Ammon's horn (tissue), 1 donor: ENCODE results near the gene TMEM79.

ENCODE experiments used
- DNase-seq: peaks from one replicate; pipeline ENCODE4 v3.0.0-alpha.2; 2016; ENCODE audit warnings: low spot score

TMEM79 gene, protein sequence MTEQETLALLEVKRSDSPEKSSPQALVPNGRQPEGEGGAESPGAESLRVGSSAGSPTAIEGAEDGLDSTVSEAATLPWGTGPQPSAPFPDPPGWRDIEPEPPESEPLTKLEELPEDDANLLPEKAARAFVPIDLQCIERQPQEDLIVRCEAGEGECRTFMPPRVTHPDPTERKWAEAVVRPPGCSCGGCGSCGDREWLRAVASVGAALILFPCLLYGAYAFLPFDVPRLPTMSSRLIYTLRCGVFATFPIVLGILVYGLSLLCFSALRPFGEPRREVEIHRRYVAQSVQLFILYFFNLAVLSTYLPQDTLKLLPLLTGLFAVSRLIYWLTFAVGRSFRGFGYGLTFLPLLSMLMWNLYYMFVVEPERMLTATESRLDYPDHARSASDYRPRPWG

GRCh38 chr1:156284112-156284511 lies at the start of gene TMEM79:
TSS of gene TMEM79 (plus strand) at chr1:156284325. CDS start at chr1:156285227, 902 bp downstream.
- no peak for DNase-seq

DNA sequence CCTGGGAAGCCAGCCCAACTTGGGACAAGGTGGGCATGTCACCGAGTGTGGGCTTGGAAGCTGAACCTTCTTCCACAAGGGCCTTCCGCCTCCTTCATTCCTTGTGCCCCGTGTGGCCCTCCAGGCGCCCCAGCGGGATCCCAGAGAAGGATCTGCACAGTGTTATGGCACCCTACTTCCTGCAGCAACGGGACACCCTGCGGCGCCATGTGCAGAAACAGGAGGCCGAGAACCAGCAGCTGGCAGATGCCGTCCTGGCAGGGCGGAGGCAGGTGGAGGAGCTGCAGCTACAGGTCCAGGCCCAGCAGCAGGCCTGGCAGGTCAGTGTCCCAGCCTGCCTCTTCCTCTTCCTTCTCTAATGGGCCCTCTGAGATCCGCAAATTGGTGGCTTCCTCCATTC lies 48.0 kb upstream of the TMEM79 start:
- no peak for DNase-seq

DNA sequence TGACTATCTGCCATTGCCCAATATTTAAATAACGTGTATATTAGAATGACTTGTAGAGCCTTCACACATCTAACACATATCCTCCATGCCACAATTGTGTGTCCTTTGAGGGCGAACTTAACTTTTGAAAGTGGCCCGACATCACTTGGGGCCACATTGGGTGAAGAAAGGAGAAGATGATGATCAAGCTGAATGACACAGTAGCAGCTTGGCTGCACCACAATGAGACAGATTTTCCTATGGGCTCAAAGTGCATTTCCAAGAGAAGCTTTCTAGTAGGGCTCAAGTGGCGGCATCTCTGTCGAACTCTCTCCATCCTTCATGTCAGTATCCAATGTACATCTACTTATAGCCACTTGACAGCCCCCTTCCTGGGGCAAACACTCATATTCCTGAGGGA lies 45.9 kb upstream of the TMEM79 start:
- DNase-seq: no peak

GRCh38 chr1:156241311-156241811 lies 42.8 kb upstream of the TMEM79 start:
- DNase-seq: no peak

GRCh38 chr1:156241926-156242325 lies 42.2 kb upstream of the TMEM79 start, which contains the start of gene BGLAP:
TSS of gene BGLAP (plus strand) at chr1:156242184. CDS start at chr1:156242232, 48 bp downstream.
- no peak for DNase-seq

GRCh38 chr1:156242738-156243137 lies 41.4 kb upstream of the TMEM79 start:
- no peak for DNase-seq

- DNase-seq: no peak
Measured at GRCh38 chr1:156244126-156244525, 40.0 kb upstream of the TMEM79 start.

DNA sequence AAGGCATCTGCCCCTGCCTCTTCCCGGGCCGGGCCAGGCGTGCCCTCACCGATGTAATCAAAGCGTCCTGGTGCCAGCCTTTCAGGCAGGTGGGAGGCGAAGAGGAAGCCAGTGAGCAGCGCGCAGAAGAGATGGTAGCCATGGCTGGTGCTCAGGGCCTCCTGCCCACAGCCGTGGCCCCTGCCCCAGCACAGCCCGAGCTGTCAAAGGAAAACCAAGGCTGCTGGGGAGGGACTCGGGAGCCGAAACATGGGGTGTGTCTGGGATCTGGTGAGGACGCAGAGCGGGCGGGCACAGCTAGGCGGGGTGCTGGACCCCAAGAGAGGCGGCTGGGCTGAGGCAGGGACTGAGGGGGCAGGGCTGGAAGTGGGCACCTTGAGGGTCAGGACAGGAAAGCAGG lies 39.4 kb upstream of the TMEM79 start:
- no peak for DNase-seq

- DNase-seq: no peak
Measured at GRCh38 chr1:156245451-156246232, 38.5 kb upstream of the TMEM79 start.

- no peak for DNase-seq
Measured at GRCh38 chr1:156246241-156246780, 37.8 kb upstream of the TMEM79 start.

DNA sequence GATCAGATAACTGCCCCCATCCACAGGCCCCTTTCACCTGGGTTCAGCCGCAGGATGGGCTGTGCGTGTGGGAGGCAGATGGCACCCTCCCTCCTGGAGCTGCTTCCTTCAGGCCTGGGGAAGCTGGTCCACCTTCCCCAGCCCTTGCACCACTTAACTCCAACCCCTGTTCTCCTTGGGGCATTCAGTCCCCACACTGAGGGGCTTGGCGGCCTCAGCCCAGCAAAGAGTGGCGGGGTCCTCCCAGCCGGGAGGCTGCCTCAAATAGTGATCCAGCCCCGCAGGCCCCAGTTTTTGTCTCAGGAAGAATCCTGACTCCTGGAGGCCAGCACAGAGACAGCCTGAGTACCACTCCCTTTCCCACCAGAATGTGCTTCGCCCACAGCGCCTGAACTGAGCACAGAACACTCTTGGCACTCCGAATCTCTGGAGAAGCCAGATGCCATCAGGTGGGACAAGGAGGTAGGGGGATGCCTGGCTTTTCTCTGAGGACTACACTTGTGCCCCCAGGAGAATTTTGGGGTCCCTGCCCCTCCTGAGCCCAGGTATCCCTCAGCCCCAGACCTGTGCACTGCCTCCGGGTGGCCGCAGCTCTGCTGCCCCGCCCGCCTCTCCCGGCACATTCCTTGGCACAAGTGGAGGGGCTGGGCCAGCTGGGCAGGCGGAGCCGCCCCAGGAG lies 37.2 kb upstream of the TMEM79 start:
- DNase-seq: peak; percentile 57

DNA sequence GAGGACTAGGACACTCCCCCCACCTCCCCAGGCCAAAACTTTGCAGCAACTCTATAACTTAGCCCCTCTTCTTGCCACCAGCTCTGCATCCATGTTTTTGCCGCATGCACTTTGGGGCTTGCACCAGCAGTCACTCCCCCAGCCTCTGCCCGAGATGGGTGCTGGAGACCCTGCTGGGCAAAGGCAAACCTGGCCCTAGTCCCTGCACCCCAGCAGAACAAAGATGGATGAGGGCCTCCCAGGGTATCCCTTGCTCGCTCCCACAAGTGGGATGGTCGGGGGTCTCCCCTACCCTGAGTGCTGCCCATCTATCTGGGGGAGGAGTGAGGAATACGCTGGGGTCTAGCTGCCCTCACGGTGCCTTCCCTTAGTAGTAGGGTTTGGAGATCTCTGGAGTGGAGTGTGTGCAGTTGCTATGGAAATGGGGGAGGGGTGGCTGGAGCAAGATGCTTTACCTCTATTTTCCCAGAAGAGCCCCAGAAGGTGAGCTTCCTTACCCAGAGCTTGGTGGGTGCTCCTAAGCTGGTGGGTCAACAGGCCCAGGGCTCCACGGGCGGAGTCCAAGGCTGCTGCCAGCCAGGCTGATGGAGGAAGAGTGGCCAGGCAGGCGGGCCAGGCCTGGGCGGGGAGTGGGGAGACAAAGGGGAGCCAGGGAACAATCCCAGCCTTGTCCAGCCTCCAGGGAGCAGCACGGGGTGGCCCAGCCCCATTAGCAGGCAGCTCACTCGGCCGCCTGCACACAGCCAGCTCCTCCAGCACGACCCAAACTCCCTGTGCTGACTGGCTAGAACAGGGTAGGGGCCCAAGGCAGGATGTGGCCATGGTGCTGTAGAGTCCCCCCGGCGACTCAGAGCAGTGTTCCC lies 36.4 kb upstream of the TMEM79 start, which contains the start of gene PAQR6:
Gene PAQR6, minus strand, starts transcription at position 597 of the 863 bp plus-strand sequence. CDS start 1,325 bp downstream, outside the sequence.
- DNase-seq: peak; percentile 98

- DNase-seq: no peak
Measured at GRCh38 chr1:156248323-156248683, 35.8 kb upstream of the TMEM79 start.

DNA sequence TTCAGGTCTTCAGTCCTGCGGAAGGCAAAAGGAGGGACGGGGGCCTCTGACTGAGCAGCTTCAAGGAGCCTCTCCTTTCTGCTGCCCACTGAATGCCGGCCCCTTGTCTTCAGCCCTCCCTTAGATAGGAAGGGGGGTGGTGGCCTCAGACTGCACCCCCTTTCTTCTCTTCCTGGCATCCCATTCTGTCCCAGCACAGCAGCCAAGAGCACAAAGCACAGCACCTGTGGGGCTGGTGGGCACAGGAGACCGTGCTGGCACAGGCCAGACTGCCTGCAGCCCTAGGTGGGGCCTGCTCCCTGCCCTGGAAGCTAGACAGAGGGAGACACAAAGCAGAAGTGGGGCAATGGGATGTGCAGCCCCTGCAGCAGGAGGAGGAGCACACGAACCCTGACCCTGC lies 34.5 kb upstream of the TMEM79 start:
- DNase-seq: no peak

DNA sequence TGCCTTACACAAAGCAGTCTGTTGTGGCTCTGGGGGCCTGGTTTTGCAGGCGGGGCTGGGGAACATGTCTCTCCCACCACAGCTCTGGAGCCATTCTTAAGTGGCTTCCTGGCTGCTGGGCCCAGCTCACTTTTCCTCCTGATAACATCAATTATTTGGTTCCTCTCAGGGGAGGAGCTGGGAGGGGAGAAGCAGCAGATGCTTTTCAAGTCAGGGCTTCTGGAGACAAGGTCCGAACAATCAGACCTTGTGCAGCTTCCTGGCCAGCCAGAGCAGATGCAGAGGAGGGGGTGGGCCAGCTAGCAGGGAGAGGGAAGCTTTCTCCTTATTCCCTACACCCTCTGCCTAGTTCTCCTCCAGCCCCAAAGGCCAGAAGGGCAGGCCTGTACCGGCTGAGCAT lies 32.6 kb upstream of the TMEM79 start:
- peak; percentile 52 for DNase-seq

DNA sequence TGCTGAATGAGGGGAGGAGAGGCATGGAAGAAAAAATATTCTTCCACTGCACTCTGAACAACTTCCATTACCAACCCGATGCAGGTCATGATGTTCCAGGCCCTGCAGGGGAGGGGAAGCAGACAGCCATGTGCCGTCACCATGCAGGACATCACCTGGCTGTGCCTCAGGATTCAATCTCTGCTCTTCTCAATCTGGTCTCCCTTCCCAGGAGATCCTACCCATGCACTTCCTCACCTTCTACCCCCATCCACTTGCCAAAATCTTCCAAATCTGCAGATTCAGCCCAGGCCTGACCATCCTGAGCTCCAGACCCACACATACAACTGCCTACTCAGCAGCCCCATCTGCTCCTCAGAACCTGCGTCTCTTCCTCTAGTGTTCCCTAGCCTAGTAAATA lies 30.5 kb upstream of the TMEM79 start:
- no peak for DNase-seq

DNA sequence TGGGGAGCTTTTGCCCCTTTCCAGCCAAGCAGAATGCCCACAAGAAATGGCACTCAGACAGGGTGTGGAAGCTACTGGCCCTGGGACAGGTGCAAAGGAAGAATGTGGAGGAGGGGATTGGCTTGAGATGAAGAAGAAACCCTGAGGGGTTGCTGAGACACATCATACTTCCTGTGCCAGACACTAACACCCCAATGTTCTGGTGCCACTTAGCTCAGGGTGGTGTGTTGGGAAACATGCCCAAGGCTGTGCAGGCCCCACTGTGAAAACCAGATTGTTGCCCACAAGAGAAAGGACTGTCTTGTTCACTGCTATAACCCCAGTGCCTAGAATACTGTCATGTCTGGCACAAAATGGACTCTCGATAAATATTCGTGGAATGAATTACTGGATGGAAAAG lies 26.4 kb upstream of the TMEM79 start:
- DNase-seq: no peak

DNA sequence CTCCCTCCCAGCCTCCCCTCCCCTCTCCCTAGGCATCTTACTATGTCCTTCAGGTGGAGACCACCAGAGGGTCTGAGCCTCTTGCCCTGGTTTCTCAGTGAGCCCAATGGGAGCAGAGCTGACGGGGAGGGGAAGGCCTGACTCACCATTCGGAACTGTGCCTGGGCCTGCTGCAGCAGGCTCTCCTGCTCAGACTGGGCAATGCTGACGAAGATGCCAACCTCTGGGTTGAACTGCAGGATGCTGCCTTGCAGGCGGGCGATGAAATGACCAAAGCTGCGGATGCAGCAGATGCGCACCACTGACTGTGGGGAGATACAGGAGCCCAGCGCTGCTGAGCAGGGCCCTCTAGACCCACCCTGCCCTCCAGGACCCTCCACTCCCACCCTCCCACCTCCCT lies 25.3 kb upstream of the TMEM79 start:
- DNase-seq: no peak

GRCh38 chr1:156259805-156260204 lies 24.3 kb upstream of the TMEM79 start:
- peak; percentile 74 for DNase-seq

- DNase-seq: peak; percentile 53
Measured at GRCh38 chr1:156260896-156261295, 23.2 kb upstream of the TMEM79 start.
